ENCODE results near the gene DGKH.

GRCh38 chr13:42100960-42101359 lies 52.5 kb downstream of the DGKH start:
- no peak for TF ChIP-seq CTCF (IDR thresholded peaks at IDR 0.05)
- no peak for TF ChIP-seq EZH2 (IDR thresholded peaks at IDR 0.05)
